Measurements from ENCODE around the gene MAP3K14. TPM values are rescaled to one million over a fixed set of nuclear protein-coding genes. Genes with fewer than 3 reads are reported as not detected.

MAP3K14 gene
- total and polyA plus RNA-seq, 2 experiments from 2014 or later, result 2.3 to 3.0 TPM

DNA sequence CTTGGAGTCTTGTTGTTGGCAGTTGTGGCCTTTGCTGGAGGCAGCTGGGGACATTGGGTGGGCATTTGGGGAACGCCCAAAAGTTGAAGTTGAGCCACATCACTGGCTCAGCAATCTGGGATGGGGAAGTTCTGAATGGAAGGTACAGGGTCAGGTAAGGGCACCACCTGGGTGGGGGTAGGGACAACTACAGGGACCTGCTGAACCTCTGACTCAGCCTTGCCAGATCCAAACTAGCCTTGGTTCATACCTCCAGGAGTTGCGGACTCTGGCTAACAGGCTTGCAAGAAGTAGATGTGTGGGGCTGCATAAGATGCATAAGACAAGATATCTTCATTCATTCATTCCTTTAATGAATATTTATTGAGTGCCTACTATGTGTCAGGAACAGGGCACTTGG, 79.1 kb downstream of the MAP3K14 start:
- Histone ChIP-seq H2AFZ (no peak overlapping the region), H3K9me3 (ENCODE audit: low read depth) (no peaks in the 10 kb centered on the region), H3K36me3 (replicated peaks; ENCODE audit: insufficient read depth, low read depth) (no peaks in the 10 kb centered on the region), H3K27ac (no peak overlapping the region), H3K79me2 (no peaks in the 10 kb centered on the region), H3K27me3 (peaks cover 22% of the 10 kb centered on the region), H3K4me1 (ENCODE audit: insufficient read depth) (peaks cover 10% of the 10 kb centered on the region), H4K20me1 (ENCODE audit: insufficient read depth, poor library complexity, severe bottlenecking) (no peaks in the 10 kb centered on the region), H3K4me3 (no peak overlapping the region), H3K4me2 (no peak overlapping the region), H3K9me2 (replicated peaks; ENCODE audit: insufficient read depth) (no peaks in the 10 kb centered on the region)
- TF ChIP-seq, protein P1, sequence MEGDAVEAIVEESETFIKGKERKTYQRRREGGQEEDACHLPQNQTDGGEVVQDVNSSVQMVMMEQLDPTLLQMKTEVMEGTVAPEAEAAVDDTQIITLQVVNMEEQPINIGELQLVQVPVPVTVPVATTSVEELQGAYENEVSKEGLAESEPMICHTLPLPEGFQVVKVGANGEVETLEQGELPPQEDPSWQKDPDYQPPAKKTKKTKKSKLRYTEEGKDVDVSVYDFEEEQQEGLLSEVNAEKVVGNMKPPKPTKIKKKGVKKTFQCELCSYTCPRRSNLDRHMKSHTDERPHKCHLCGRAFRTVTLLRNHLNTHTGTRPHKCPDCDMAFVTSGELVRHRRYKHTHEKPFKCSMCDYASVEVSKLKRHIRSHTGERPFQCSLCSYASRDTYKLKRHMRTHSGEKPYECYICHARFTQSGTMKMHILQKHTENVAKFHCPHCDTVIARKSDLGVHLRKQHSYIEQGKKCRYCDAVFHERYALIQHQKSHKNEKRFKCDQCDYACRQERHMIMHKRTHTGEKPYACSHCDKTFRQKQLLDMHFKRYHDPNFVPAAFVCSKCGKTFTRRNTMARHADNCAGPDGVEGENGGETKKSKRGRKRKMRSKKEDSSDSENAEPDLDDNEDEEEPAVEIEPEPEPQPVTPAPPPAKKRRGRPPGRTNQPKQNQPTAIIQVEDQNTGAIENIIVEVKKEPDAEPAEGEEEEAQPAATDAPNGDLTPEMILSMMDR (IDR thresholded peaks at IDR 0.05; ENCODE audit: poor library complexity), result no peak
- TF ChIP-seq EZH2 (IDR thresholded peaks at IDR 0.05; ENCODE audit: borderline replicate concordance) (no peak), EZH2phosphoT487 (IDR thresholded peaks at IDR 0.05; ENCODE audit: low read depth, severe bottlenecking, unreplicated experiment) (no peak)
- 100% methylated on average over 2 of the region's 2 CpGs for WGBS (ENCODE audit: low lambda C conversion rate, missing lambda C conversion rate)
- DNase-seq (ENCODE audit: low spot score), result no peak

DNA sequence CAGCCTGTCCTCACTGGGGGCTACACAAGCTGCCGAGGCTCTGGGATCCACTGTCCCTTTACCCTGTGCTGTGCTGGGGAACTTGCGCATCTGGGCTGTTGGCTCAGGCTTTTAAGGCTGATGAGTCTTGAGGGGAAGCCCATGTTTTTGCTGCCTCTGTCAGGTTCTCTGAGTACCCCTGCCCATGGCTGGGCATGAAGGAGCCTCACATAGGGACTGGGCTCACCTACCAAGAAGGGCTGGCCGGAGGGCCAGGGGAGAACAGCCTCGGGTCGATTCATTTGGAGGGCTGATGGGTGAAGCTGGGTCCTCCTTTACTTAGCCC, 80.6 kb downstream of the MAP3K14 start:
- Histone ChIP-seq H3K36me3 (replicated peaks; ENCODE audit: insufficient read depth, low read depth) (no peaks in the 10 kb centered on the region), H3K9me2 (replicated peaks; ENCODE audit: insufficient read depth) (no peaks in the 10 kb centered on the region), H3K27ac (no peak overlapping the region), H2AFZ (no peak overlapping the region), H3K27me3 (peaks cover 20% of the 10 kb centered on the region), H3K4me1 (ENCODE audit: insufficient read depth) (peaks cover 7% of the 10 kb centered on the region), H3K4me2 (no peak overlapping the region), H4K20me1 (ENCODE audit: insufficient read depth, poor library complexity, severe bottlenecking) (no peaks in the 10 kb centered on the region), H3K4me3 (no peak overlapping the region), H3K9me3 (ENCODE audit: low read depth) (no peaks in the 10 kb centered on the region), H3K79me2 (no peaks in the 10 kb centered on the region)
- 85% methylated on average over 5 of the region's 5 CpGs for WGBS (ENCODE audit: low lambda C conversion rate, missing lambda C conversion rate)
- DNase-seq (ENCODE audit: low spot score), result no peak
- TF ChIP-seq EZH2 (IDR thresholded peaks at IDR 0.05; ENCODE audit: borderline replicate concordance) (no peak), EZH2phosphoT487 (IDR thresholded peaks at IDR 0.05; ENCODE audit: low read depth, severe bottlenecking, unreplicated experiment) (no peak)
- TF ChIP-seq, protein P1 (IDR thresholded peaks at IDR 0.05; ENCODE audit: poor library complexity), result no peak

DNA sequence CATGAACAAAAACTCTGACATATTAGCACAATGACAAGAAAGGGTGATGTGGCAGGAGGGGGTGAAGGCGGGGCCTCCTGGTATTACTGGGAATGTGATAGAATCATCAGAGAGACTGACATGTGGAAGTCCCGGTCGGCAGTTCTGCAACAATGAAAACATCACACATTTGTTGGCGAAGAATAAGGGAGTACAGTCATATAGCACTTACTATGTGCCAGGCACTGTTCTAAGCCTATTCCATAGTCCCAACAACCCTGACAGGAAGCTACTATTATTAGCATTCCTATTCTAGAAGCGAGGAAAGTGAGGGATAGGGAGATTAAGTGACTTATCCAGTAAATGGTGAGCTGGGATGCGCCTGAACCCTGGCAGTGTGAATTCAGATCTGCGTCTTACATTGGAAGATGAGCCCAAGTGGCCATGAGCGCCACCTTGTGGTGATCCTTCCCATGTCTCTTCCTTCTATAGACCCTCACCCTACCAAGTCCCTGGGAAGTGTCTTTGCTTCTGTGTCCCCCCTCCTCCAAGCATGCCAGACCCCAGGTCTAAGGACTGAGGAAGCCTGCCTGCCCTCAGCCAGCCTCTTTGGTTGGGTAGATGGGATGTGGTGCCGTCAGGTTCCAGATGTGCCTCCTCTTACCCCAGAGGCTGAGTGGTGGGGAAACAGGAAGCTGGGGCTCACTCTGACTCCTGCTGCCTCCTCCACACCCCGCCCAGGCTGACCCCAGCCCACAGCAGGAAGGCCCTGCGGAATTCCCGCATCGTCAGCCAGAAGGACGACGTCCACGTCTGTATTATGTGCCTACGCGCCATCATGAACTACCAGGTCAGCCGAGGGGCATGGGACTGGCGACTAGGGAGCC, 81.2 kb downstream of the MAP3K14 start:
- Histone ChIP-seq H3K4me1 (ENCODE audit: insufficient read depth) (peaks cover 1% of the 10 kb centered on the region), H3K27me3 (peaks cover 14% of the 10 kb centered on the region), H3K79me2 (no peaks in the 10 kb centered on the region), H3K4me2 (no peak overlapping the region), H3K4me3 (no peak overlapping the region), H3K9me2 (replicated peaks; ENCODE audit: insufficient read depth) (no peaks in the 10 kb centered on the region), H2AFZ (no peak overlapping the region), H3K9me3 (ENCODE audit: low read depth) (no peaks in the 10 kb centered on the region), H4K20me1 (ENCODE audit: insufficient read depth, poor library complexity, severe bottlenecking) (no peaks in the 10 kb centered on the region), H3K36me3 (replicated peaks; ENCODE audit: insufficient read depth, low read depth) (no peaks in the 10 kb centered on the region), H3K27ac (no peak overlapping the region)
- peak; percentile 87 for DNase-seq (ENCODE audit: low spot score)
- TF ChIP-seq EZH2phosphoT487 (IDR thresholded peaks at IDR 0.05; ENCODE audit: low read depth, severe bottlenecking, unreplicated experiment) (no peak), EZH2 (IDR thresholded peaks at IDR 0.05; ENCODE audit: borderline replicate concordance) (no peak)
- TF ChIP-seq, protein P1 (IDR thresholded peaks at IDR 0.05; ENCODE audit: poor library complexity), result peak; percentile 69
- WGBS (ENCODE audit: low lambda C conversion rate, missing lambda C conversion rate), result 43% methylated on average over 20 of the region's 20 CpGs
